ENCODE data around the gene SUZ12.
"Not testable (repeated sequence)": the region's sequence is repeated elsewhere in the genome, so short reads cannot be mapped to it uniquely, and the experiment has no call there.

Gene SUZ12

DNA sequence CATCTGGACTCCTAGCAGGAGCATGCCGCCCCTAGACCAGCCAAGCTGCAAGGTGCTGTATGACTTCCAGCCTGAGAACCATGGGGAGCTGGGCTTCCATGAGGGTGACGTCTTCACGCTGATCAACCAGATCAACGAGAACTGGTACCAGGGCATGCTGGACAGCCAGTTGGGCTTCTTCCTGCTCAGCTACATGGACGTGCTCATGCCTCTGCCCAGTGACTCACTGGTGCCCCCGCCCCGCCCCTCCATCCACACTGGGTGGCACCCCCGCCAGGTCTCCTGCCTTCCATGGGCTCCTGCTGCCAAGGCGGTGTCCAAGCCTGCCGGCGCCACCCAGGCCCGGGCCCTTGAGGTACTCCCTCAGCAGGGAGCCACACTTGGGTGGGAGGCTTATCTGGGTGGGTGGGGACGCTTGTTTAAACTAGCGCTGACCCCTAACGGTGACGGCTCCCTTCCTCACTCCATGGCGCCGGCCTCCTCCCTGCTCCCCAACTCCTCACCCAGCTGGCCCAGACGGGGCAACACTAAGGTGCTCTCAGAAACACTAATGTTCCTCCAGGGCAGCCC, 104.6 kb downstream of the SUZ12 start:
- DNase-seq (ENCODE audit: low read depth in 2 of 2): not testable (repeated sequence)

DNA sequence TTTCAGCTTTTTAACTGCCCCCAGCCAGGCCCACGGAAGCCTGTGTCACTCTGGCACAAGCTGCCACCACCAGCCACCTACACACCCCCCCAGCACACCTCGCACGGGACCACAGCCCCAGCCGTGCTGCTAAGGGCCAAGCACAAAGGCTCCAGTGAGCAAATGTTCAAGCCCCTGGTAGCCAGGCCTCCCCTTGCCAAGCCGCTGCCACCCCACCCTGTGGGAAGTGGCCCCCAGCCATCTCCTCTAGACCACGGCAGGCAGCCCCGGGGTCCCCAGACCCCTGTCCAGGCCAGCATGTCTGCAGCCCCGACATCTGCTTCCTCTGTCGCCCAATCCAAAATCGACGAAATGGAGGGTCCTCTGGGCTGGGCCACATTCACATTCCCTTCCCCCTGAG, 105.5 kb downstream of the SUZ12 start:
- DNase-seq (ENCODE audit: low read depth in 2 of 2): not testable (repeated sequence)

DNA sequence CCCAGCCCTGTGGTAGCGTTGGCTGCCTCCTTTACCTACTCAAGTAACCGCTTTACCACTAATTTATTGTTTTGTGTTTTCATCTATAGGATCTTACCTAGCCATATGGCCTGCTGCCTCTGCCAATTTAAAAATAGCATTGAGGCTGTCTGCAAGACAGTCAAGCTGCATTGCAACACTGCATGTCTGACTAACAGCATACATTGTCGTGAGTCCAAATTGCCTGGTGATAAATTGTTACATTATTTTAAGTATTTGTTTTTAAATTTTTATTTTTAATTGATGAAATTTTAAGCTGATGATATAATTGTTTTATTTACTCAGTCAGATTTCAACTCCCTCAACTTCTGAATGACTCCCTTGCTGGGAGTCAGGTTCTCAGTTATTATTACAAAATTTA, 108.8 kb downstream of the SUZ12 start:
- DNase-seq (ENCODE audit: low read depth in 2 of 2): not testable (repeated sequence)

DNA sequence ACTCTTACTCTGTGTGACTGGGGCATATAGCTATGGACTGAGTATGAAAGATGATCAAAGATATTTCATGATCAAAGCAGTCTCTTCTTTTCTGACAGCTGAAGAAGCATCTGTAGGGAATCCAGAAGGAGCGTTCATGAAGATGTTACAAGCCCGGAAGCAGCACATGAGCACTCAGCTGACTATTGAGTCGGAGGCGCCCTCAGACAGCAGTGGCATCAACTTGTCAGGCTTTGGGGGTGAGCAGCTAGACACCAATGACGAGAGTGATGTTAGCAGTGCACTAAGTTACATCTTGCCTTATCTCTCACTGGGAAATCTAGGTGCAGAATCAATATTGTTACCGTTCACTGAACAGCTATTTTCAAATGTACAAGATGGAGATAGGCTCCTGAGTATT, 110.9 kb downstream of the SUZ12 start:
- not testable (repeated sequence) for DNase-seq (ENCODE audit: low read depth in 2 of 2)

Data from stimulated activated CD8-positive, alpha-beta memory T cell treated with anti-CD3 and anti-CD28 coated beads, Interleukin-7, amount 100 ng/mL, for 4 hours (primary cell).